Loucy (cell line): ENCODE data around the gene SIK3.

Source experiments
- EZH2phosphoT487 ChIP-seq: fragments of 200-600 bp; IDR thresholded peaks from 2 replicates; pipeline ENCODE4 v1.6.1; 2018; ENCODE audit warnings: antibody characterized with exemption, mild to moderate bottlenecking, moderate library complexity, borderline replicate concordance
- TF ChIP-seq, protein P1 (sequence below): fragments of 200-600 bp; sonication (generic); conservative IDR thresholded peaks from 2 replicates; pipeline ENCODE4 v1.5.1; 2014; ENCODE audit warnings: mild to moderate bottlenecking, antibody characterized with exemption, low read length

DNA sequence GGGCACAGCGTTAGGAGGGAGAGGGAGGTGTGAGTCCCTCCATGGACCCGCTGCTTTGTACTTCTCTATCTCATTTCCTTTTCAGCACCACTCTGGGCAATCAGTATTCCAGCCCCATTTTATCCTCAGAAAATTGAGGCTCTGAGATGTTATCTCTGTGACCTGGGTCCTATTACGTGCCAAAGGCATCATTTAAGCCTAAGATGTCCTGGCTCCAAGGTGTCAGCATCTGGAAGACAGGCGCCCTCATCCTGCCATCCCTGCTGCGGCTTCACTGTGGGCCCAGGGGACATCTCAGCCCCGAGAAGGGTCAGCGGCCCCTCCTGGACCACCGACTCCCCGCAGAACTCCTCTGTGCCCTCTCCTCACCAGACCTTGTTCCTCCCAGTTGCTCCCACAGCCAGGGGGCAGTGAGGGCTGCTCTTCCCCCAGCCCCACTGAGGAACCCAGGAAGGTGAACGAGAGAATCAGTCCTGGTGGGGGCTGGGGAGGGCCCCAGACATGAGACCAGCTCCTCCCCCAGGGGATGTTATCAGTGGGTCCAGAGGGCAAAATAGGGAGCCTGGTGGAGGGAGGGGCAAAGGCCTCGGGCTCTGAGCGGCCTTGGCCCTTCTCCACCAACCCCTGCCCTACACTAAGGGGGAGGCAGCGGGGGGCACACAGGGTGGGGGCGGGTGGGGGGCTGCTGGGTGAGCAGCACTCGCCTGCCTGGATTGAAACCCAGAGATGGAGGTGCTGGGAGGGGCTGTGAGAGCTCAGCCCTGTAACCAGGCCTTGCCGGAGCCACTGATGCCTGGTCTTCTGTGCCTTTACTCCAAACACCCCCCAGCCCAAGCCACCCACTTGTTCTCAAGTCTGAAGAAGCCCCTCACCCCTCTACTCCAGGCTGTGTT is 269.4 kb downstream of the SIK3 start:
- TF ChIP-seq, protein P1, sequence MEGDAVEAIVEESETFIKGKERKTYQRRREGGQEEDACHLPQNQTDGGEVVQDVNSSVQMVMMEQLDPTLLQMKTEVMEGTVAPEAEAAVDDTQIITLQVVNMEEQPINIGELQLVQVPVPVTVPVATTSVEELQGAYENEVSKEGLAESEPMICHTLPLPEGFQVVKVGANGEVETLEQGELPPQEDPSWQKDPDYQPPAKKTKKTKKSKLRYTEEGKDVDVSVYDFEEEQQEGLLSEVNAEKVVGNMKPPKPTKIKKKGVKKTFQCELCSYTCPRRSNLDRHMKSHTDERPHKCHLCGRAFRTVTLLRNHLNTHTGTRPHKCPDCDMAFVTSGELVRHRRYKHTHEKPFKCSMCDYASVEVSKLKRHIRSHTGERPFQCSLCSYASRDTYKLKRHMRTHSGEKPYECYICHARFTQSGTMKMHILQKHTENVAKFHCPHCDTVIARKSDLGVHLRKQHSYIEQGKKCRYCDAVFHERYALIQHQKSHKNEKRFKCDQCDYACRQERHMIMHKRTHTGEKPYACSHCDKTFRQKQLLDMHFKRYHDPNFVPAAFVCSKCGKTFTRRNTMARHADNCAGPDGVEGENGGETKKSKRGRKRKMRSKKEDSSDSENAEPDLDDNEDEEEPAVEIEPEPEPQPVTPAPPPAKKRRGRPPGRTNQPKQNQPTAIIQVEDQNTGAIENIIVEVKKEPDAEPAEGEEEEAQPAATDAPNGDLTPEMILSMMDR = no peak
- TF ChIP-seq EZH2phosphoT487 = no peak
